HEK293T (cell line): ENCODE results near the gene COL5A1.

Source experiments
- FOXK2 ChIP-seq: fragments of 450-650 bp; IDR thresholded peaks from 2 replicates; pipeline ENCODE4 v1.6.1; 2016; ENCODE audit warnings: mild to moderate bottlenecking
- L3MBTL2 ChIP-seq: fragments of 450-650 bp; conservative IDR thresholded peaks from 2 replicates; pipeline ENCODE4 v1.6.1; 2016; ENCODE audit warnings: mild to moderate bottlenecking

DNA sequence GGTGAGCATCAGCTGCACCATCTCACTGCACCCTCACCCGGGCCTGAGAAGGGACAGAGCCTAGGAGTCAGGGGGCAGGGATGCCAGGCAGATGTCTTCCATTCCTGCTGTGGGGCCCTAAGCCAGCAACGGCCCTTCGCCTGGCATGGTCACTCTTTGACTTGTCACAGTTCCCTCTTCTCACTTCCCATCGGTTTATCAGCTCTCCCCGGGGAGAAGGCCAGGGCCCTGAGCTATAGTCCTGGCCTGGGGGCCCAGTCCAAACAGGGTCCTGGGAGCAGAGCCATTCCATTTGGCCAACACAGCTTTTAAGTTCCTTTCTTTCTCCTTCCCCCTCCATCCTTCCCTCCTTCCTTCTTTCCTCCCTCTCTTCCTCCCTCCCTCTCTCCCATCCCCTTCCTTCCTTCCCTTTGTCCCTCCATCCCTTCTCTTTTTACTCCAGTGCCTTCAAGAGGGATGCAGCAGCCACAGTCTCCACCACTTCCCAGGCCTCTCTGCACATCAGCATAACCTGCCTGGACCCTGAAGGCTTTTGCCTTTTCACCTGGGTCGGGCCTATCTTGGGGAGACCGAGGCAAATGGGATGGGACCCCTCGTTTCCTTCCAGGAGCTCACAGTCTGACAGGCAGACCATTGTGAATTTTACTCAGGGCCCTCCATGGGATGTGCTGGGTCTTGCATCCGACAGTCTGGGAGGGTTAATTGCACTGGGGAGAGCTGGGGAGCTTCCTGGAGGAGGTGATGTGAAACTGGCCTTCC lies 4.2 kb downstream of the COL5A1 start:
- TF ChIP-seq FOXK2: no peak
- no peak for TF ChIP-seq L3MBTL2
